HepG2 (cell line): ENCODE data around the gene CYP4F22. TPM values are rescaled to one million over a fixed set of nuclear protein-coding genes. Genes with fewer than 3 reads are reported as not detected.

Experiments
- EHMT2 ChIP-seq: fragments of 200-600 bp; sonication (generic); IDR thresholded peaks from 2 replicates; pipeline ENCODE4 v1.7.0; 2017; ENCODE audit warnings: antibody characterized with exemption, low read depth, low read length, borderline replicate concordance
- EP300 ChIP-seq, 3 experiments: sonication (generic) in 1 of 3; formaldehyde crosslinking in 1 of 3; IDR thresholded peaks; 2 replicates each; pipeline versions ENCODE4 v1.5.1 to v1.6.1; 2011 to 2020; ENCODE audit warnings: low read depth in 2 of 3, low read length in 2 of 3, borderline replicate concordance in 1 of 3, improper control_type of control experiment in 1 of 3, mild to moderate bottlenecking in 1 of 3, missing genetic modification reagents in 1 of 3, moderate library complexity in 1 of 3
- GPN1 ChIP-seq: sonication (generic); formaldehyde crosslinking; IDR thresholded peaks from 2 replicates; pipeline ENCODE4 v1.5.1; 2020; ENCODE audit warnings: missing genetic modification reagents, borderline replicate concordance
- HCFC1 ChIP-seq: fragments of 150-350 bp; IDR thresholded peaks from 2 replicates; pipeline ENCODE4 v1.6.1; 2014; ENCODE audit warnings: low read depth, low read length
- HDAC6 ChIP-seq: fragments of 200-600 bp; sonication (generic); IDR thresholded peaks from 2 replicates; pipeline ENCODE4 v1.7.0; 2017; ENCODE audit warnings: mild to moderate bottlenecking, antibody characterized with exemption, low read length, low read depth
- KLF6 ChIP-seq: IDR thresholded peaks from 2 replicates; pipeline ENCODE4 v1.8.0; 2016; ENCODE audit warnings: missing biosample characterization, missing genetic modification reagents
- NFKBIZ ChIP-seq: IDR thresholded peaks from 2 replicates; pipeline ENCODE4 v1.6.1; 2018; ENCODE audit warnings: missing genetic modification reagents, missing compliant biosample characterization
- NFRKB ChIP-seq: fragments of 450-650 bp; IDR thresholded peaks from 2 replicates; pipeline ENCODE4 v1.6.1; 2017
- NFYB ChIP-seq: sonication (generic); formaldehyde crosslinking; IDR thresholded peaks from 2 replicates; pipeline ENCODE4 v1.4.0; 2020; ENCODE audit warnings: missing genetic modification reagents
- PHB2 ChIP-seq: fragments of 450-650 bp; IDR thresholded peaks from 2 replicates; pipeline ENCODE4 v1.6.1; 2018; ENCODE audit not compliant: partially characterized antibody
- POLR2A ChIP-seq, 2 experiments: IDR thresholded peaks; 2 replicates each; pipeline ENCODE4 v1.6.1; 2011; ENCODE audit warnings: low read depth in 2 of 2, low read length in 2 of 2, mild to moderate bottlenecking in 1 of 2, moderate library complexity in 1 of 2; ENCODE audit not compliant: insufficient read depth in 1 of 2
- RAD21 ChIP-seq: fragments of 450-650 bp; formaldehyde crosslinking; IDR thresholded peaks from 2 replicates; pipeline ENCODE4 v1.5.0; 2020; ENCODE audit warnings: mild to moderate bottlenecking
- SALL1 ChIP-seq: sonication (generic); formaldehyde crosslinking; IDR thresholded peaks from 2 replicates; pipeline ENCODE4 v1.8.0; 2022; ENCODE audit warnings: mild to moderate bottlenecking, missing genetic modification reagents
- SMARCE1 ChIP-seq: fragments of 450-650 bp; IDR thresholded peaks from 2 replicates; pipeline ENCODE4 v1.6.1; 2017; ENCODE audit warnings: borderline replicate concordance
- ZNF34 ChIP-seq: sonication (generic); formaldehyde crosslinking; IDR thresholded peaks from 2 replicates; pipeline ENCODE4 v1.4.0; 2020; ENCODE audit warnings: mild to moderate bottlenecking, missing genetic modification reagents, borderline replicate concordance
- ZNF382 ChIP-seq: sonication (generic); formaldehyde crosslinking; IDR thresholded peaks from 2 replicates; pipeline ENCODE4 v1.5.0; 2020; ENCODE audit warnings: missing genetic modification reagents, mild to moderate bottlenecking, borderline replicate concordance
- ZNF563 ChIP-seq: sonication (generic); formaldehyde crosslinking; IDR thresholded peaks from 2 replicates; pipeline ENCODE4 v1.8.0; 2022; ENCODE audit warnings: mild to moderate bottlenecking, moderate library complexity, missing genetic modification reagents
- ZNF746 ChIP-seq: sonication (generic); formaldehyde crosslinking; IDR thresholded peaks from 2 replicates; pipeline ENCODE4 v1.8.0; 2022; ENCODE audit warnings: mild to moderate bottlenecking, missing genetic modification reagents
- ZNF747 ChIP-seq: sonication (generic); formaldehyde crosslinking; IDR thresholded peaks from 2 replicates; pipeline ENCODE4 v1.8.1; 2023; ENCODE audit warnings: missing genetic modification reagents, mild to moderate bottlenecking, borderline replicate concordance
- ZNF749 ChIP-seq: sonication (generic); formaldehyde crosslinking; IDR thresholded peaks from 2 replicates; pipeline ENCODE4 v1.8.0; 2022; ENCODE audit warnings: mild to moderate bottlenecking, missing genetic modification reagents, moderate library complexity, borderline replicate concordance
- ZNF761 ChIP-seq: sonication (generic); formaldehyde crosslinking; conservative IDR thresholded peaks from 2 replicates; pipeline ENCODE4 v1.4.0; 2020; ENCODE audit warnings: mild to moderate bottlenecking, missing genetic modification reagents
- ZNF772 ChIP-seq: sonication (generic); formaldehyde crosslinking; IDR thresholded peaks from 2 replicates; pipeline ENCODE4 v1.5.0; 2020; ENCODE audit warnings: mild to moderate bottlenecking, missing genetic modification reagents
- polyA plus RNA-seq, 8 experiments: library from polyadenylated mRNA; depleted of rRNA in 3 of 8; stranded (reverse) in 7 of 8; unstranded in 1 of 8; fragments of >200 nt; fragmentation: Illumina TruSeq in 4 of 8; extraction: Trizol in 4 of 8; gene quantifications; 2 replicates each; pipeline versions ENCODE4 v1.2.1 to v1.2.3, GENCODE V29; 2011 to 2016; ENCODE audit warnings: low read depth in 4 of 8, missing spikeins in 1 of 8, mixed read lengths in 1 of 8; ENCODE audit not compliant: insufficient read depth in 1 of 8
- total RNA-seq, 5 experiments: library from RNA; depleted of rRNA; stranded (reverse); fragments of >200 nt; fragmentation: Illumina TruSeq; extraction: Trizol; gene quantifications; 2 replicates each; pipeline ENCODE4 v1.2.3, GENCODE V29; 2016; ENCODE audit warnings: low read depth in 1 of 5
- TF ChIP-seq, protein P1 (sequence below): sonication (generic); formaldehyde crosslinking; IDR thresholded peaks from 2 replicates; pipeline ENCODE4 v1.5.0; 2020; ENCODE audit warnings: mild to moderate bottlenecking, missing genetic modification reagents
- TF ChIP-seq, protein P2 (sequence below): sonication (generic); formaldehyde crosslinking; IDR thresholded peaks from 2 replicates; pipeline ENCODE4 v1.5.0; 2020; ENCODE audit warnings: missing genetic modification reagents
- TF ChIP-seq, protein P3 (sequence below): IDR thresholded peaks from 2 replicates; pipeline ENCODE4 v1.6.1; 2016; ENCODE audit warnings: mild to moderate bottlenecking, missing biosample characterization, missing genetic modification reagents
- TF ChIP-seq, protein P4 (sequence below): sonication (generic); formaldehyde crosslinking; IDR thresholded peaks from 2 replicates; pipeline ENCODE4 v1.8.0; 2022; ENCODE audit warnings: mild to moderate bottlenecking, missing genetic modification reagents, moderate library complexity
- TF ChIP-seq, protein P5 (sequence below): sonication (generic); formaldehyde crosslinking; IDR thresholded peaks from 2 replicates; pipeline ENCODE4 v1.5.0; 2020; ENCODE audit warnings: missing genetic modification reagents, mild to moderate bottlenecking, borderline replicate concordance

The CYP4F22 gene
- total and polyA plus RNA-seq, 2 of the 13 experiments (the other 11 are each of a cell fraction or from before 2014, with no cell fraction given), result 0.05 TPM; not detected in 1

DNA sequence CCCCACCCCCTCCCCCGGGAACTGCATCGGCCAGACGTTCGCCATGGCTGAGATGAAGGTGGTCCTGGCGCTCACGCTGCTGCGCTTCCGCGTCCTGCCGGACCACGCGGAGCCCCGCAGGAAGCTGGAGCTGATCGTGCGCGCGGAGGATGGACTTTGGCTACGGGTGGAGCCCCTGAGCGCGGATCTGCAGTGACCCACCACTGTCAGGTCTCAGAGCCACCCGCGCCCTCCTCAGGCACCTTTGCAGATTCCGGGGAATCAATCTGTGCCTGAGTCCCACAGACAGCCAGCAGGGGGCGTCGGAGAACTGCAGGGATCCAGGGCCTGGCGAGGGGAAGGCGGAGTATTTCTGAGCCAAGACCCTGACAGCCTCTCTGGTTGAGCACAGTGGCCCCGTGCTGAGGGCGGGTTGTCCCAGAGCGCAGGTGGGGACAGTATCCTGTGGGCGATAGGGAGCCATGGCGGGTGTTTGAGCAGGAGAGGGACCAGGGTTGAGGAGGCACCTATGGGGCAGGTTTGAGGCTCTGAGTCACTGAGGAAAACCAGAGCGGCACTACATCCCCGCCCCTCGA, 76.3 kb downstream of the CYP4F22 start (continued):
- TF ChIP-seq SMARCE1 (no peak), HDAC6 (no peak), ZNF563 (CRISPR knock-in tag) (peak; percentile 57; the same call in 1 of the 2 replicates), NFKBIZ (CRISPR knock-in tag) (no peak), GPN1 (CRISPR knock-in tag) (no peak), ZNF772 (CRISPR knock-in tag) (no peak), RAD21 (CRISPR knock-in tag) (peak; percentile 74), SALL1 (CRISPR knock-in tag) (peak; percentile 67), ZNF382 (CRISPR knock-in tag) (no peak), NFYB (no peak), EHMT2 (no peak), ZNF761 (CRISPR knock-in tag) (no peak; the same call in 1 of the 2 replicates), PHB2 (no peak), POLR2A (IDR thresholded peaks at IDR 0.05; ENCODE audit: insufficient read depth in 1 of 2, low read depth in 2 of 2, low read length in 2 of 2) (peak in 1 of 2 experiments; percentile 38; a peak in 1 of 4 replicates), ZNF34 (CRISPR knock-in tag) (no peak), NFRKB (no peak), ZNF746 (CRISPR knock-in tag) (no peak), HCFC1 (no peak), ZNF749 (CRISPR knock-in tag) (no peak), KLF6 (CRISPR knock-in tag) (no peak), ZNF747 (no peak), EP300 (IDR thresholded peaks at IDR 0.05; ENCODE audit: low read depth in 2 of 2, low read length in 2 of 2) (no peak), EP300 (CRISPR knock-in tag; IDR thresholded peaks at IDR 0.05; ENCODE audit: borderline replicate concordance) (no peak)
- TF ChIP-seq, protein P1, sequence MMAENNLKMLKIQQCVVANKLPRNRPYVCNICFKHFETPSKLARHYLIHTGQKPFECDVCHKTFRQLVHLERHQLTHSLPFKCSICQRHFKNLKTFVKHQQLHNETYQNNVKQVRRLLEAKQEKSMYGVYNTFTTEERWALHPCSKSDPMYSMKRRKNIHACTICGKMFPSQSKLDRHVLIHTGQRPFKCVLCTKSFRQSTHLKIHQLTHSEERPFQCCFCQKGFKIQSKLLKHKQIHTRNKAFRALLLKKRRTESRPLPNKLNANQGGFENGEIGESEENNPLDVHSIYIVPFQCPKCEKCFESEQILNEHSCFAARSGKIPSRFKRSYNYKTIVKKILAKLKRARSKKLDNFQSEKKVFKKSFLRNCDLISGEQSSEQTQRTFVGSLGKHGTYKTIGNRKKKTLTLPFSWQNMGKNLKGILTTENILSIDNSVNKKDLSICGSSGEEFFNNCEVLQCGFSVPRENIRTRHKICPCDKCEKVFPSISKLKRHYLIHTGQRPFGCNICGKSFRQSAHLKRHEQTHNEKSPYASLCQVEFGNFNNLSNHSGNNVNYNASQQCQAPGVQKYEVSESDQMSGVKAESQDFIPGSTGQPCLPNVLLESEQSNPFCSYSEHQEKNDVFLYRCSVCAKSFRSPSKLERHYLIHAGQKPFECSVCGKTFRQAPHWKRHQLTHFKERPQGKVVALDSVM (CRISPR knock-in tag), result no peak
- TF ChIP-seq, protein P2, sequence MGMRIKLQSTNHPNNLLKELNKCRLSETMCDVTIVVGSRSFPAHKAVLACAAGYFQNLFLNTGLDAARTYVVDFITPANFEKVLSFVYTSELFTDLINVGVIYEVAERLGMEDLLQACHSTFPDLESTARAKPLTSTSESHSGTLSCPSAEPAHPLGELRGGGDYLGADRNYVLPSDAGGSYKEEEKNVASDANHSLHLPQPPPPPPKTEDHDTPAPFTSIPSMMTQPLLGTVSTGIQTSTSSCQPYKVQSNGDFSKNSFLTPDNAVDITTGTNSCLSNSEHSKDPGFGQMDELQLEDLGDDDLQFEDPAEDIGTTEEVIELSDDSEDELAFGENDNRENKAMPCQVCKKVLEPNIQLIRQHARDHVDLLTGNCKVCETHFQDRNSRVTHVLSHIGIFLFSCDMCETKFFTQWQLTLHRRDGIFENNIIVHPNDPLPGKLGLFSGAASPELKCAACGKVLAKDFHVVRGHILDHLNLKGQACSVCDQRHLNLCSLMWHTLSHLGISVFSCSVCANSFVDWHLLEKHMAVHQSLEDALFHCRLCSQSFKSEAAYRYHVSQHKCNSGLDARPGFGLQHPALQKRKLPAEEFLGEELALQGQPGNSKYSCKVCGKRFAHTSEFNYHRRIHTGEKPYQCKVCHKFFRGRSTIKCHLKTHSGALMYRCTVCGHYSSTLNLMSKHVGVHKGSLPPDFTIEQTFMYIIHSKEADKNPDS, result no peak
- TF ChIP-seq, protein P3, sequence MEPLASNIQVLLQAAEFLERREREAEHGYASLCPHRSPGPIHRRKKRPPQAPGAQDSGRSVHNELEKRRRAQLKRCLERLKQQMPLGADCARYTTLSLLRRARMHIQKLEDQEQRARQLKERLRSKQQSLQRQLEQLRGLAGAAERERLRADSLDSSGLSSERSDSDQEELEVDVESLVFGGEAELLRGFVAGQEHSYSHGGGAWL (CRISPR knock-in tag), result no peak
- TF ChIP-seq, protein P4, sequence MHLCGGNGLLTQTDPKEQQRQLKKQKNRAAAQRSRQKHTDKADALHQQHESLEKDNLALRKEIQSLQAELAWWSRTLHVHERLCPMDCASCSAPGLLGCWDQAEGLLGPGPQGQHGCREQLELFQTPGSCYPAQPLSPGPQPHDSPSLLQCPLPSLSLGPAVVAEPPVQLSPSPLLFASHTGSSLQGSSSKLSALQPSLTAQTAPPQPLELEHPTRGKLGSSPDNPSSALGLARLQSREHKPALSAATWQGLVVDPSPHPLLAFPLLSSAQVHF (CRISPR knock-in tag), result no peak
- TF ChIP-seq, protein P5, sequence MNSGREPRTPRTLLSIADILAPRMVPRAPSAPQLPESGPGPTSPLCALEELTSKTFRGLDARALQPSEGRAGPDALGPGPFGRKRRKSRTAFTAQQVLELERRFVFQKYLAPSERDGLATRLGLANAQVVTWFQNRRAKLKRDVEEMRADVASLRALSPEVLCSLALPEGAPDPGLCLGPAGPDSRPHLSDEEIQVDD (CRISPR knock-in tag), result no peak
